ENCODE results near the gene TMPRSS15. TPM values are rescaled to one million over a fixed set of nuclear protein-coding genes. Genes with fewer than 3 reads are reported as not detected.
A peak's percentile ranks its signal among the peaks of the same experiment; 100 is the strongest.

TMPRSS15 gene
- total and polyA plus RNA-seq, 5 donors: not detected

DNA sequence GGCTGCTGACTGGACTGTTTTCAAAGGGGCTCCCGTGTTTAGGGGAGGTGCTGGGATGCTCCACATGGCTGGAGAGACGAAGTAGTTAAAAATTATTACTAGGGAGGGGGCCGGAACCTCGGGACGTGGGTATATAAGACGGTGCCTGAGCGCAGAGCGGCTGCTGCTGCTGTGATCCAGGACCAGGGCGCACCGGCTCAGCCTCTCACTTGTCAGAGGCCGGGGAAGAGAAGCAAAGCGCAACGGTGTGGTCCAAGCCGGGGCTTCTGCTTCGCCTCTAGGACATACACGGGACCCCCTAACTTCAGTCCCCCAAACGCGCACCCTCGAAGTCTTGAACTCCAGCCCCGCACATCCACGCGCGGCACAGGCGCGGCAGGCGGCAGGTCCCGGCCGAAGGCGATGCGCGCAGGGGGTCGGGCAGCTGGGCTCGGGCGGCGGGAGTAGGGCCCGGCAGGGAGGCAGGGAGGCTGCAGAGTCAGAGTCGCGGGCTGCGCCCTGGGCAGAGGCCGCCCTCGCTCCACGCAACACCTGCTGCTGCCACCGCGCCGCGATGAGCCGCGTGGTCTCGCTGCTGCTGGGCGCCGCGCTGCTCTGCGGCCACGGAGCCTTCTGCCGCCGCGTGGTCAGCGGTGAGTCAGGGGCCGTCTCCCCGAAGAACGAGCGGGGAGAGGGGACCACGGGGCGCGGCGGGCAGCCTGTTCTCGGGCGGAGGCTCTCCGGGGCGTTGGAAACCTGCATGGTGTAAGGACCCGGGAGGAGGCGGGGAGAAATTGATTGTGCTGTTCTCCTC is 158.7 kb downstream of the TMPRSS15 start, which contains the start of gene CHODL:
TSS of gene CHODL (plus strand) at position 163 of the 793 bp plus-strand sequence. CDS start at position 554, 391 bp downstream.
- WGBS: under 1% methylated on average over 72 of the region's 72 CpGs
- peak; percentile 19 to 66 (median 60) for DNase-seq
- intact Hi-C loops (cut with DNase I): no loop called here
- Histone ChIP-seq H3K4me3 (ENCODE audit: low read length) (peak within 1 kb of the TSS; percentile 8), H3K27ac (ENCODE audit: low read length) (no peak within 1 kb of the TSS), H3K9me3 (ENCODE audit: control insufficient read depth, low read length) (no peaks in the 10 kb centered on the region), H3K27me3 (ENCODE audit: control insufficient read depth, insufficient read depth) (no peaks in the 10 kb centered on the region), H3K4me1 (ENCODE audit: control insufficient read depth, insufficient read depth, low read length) (no peaks in the 10 kb centered on the region)
- peak; percentile 67 to 70 for ATAC-seq

DNA sequence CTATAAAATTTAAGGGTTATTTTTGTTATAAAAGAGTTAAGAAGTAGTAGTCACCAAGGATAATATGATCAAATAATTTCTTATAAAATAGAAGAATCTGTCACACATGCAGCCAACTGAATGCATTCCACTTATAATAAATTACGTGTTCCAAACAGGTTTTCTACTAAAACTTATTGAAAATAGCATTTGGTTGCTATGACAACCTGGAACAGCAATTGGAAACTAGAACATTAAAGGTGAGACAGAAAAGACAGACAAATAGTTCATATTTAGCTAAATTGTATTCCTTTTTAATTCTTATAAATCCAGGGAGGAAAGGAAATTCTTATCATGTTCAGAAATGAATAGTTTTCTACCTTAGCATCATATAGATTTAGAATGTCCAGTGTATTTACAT is 168.0 kb downstream of the TMPRSS15 start:
- no peaks in the 10 kb centered on the region for H3K9me3 ChIP-seq (ENCODE audit: control insufficient read depth, low read length)
- H3K27me3 ChIP-seq (ENCODE audit: control insufficient read depth, insufficient read depth): no peaks in the 10 kb centered on the region
- no peak overlapping the region for H3K27ac ChIP-seq (ENCODE audit: low read length)
- 72% methylated on average over 1 of the region's 1 CpG for WGBS
- DNase-seq: no peak
- no peaks in the 10 kb centered on the region for H3K4me1 ChIP-seq (ENCODE audit: control insufficient read depth, insufficient read depth, low read length)
- intact Hi-C loops (cut with DNase I): no loop called here
- H3K4me3 ChIP-seq (ENCODE audit: low read length): no peak overlapping the region
- ATAC-seq: no peak

DNA sequence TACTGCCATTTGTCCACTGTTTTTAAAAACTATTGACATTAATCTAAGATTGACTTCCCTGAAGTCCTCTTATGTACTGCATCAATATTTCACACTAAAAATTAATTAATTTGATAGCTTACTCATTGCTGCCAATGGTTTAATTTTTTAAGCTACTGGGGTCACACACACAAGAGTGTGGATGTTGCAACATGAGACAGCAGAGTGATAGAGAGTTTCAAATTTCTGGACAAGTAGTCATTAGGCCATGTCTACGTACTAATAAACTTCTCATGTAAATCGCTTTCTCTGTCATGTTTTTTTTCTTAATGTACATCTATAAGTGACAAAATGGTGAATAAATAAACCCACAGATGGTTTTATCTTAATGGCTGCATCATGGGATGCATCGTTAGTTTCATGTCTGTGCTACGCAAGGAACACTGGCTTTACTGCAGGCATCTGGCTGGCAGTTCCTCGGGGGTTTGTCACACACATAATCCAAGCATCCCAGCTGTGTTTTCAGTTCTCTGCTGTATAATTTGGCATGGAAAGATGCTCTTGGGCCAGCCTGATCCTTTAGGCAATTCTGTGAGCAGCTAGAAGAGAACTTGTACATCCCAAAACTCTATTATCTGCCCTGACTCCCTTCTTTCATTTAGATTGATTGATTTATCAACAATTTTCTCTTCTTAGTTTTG is 175.4 kb downstream of the TMPRSS15 start:
- DNase-seq (peak; percentile 15 to 63 (median 58)), ATAC-seq (peak; percentile 29 to 74)
- intact Hi-C loops (cut with DNase I): no loop called here
- no peak overlapping the region for H3K27ac ChIP-seq (ENCODE audit: low read length)
- no peaks in the 10 kb centered on the region for H3K27me3 ChIP-seq (ENCODE audit: control insufficient read depth, insufficient read depth)
- WGBS: 60% methylated on average over 5 of the region's 5 CpGs
- no peak overlapping the region for H3K4me3 ChIP-seq (ENCODE audit: low read length)
- no peaks in the 10 kb centered on the region for H3K9me3 ChIP-seq (ENCODE audit: control insufficient read depth, low read length)
- H3K4me1 ChIP-seq (ENCODE audit: control insufficient read depth, insufficient read depth, low read length): no peaks in the 10 kb centered on the region

DNA sequence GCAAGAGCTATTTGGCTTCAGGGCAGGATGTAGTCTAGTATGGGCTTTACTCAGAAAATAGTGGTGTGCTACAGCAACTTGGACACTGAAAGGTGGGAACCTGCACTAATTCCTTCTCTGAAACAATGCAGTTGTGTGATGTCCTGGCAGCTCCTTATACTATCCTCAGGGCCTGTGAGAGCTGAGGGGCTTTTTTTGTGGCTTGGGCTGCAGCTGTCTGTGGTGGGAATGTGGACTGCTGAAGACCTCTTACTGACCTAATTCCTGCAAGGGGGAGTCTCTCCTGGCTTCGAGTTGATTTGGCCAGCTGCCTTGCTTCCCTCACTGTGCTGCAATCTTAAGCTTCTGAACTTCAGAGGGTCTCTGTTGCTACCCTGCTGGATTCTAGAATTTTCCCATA is 181.2 kb downstream of the TMPRSS15 start:
- H3K4me3 ChIP-seq (ENCODE audit: low read length): no peak overlapping the region
- DNase-seq (no peak), ATAC-seq (no peak)
- H3K27ac ChIP-seq (ENCODE audit: low read length): no peak overlapping the region
- no peaks in the 10 kb centered on the region for H3K4me1 ChIP-seq (ENCODE audit: control insufficient read depth, insufficient read depth, low read length)
- WGBS: 43% methylated on average over 1 of the region's 1 CpG
- intact Hi-C loops (cut with DNase I): no loop called here
- H3K9me3 ChIP-seq (ENCODE audit: control insufficient read depth, low read length): no peaks in the 10 kb centered on the region
- H3K27me3 ChIP-seq (ENCODE audit: control insufficient read depth, insufficient read depth): no peaks in the 10 kb centered on the region

DNA sequence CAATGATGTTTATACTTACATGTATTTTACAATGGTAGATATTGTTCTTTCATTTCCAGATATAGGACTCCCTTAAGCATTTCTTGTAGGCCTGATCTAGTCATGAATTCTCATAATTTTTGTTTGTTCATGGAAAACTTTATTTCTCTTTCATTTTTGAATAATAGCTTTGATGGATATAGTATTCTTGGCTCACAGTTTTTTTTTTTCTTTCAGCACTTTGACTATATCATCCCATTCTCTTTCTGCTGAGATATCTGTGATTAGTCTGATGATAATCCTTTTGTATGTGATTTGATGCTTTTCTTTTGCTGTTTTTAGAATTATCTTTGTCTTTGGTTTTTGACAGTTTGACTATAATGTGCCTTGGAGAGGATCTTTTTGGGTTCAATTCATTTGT is 183.1 kb downstream of the TMPRSS15 start:
- H3K27ac ChIP-seq (ENCODE audit: low read length): no peak overlapping the region
- H3K9me3 ChIP-seq (ENCODE audit: control insufficient read depth, low read length): no peaks in the 10 kb centered on the region
- no peaks in the 10 kb centered on the region for H3K4me1 ChIP-seq (ENCODE audit: control insufficient read depth, insufficient read depth, low read length)
- ATAC-seq: no peak
- no peak for DNase-seq
- no peaks in the 10 kb centered on the region for H3K27me3 ChIP-seq (ENCODE audit: control insufficient read depth, insufficient read depth)
- H3K4me3 ChIP-seq (ENCODE audit: low read length): no peak overlapping the region
- intact Hi-C loops (cut with DNase I): no loop called here

Other genes with a start within 250 kb of the TMPRSS15 start
- gene CHODL, start 159.0 kb downstream of the TMPRSS15 start, total RNA-seq: 1 to 10 TPM in 3 of 4 donors, under 1 TPM in 1; 0.45 to 4.9 (median 2.7) TPM
- gene CHODL, start 159.0 kb downstream of the TMPRSS15 start, polyA plus RNA-seq: 1.7 TPM